ELR (cell line): Measurements from ENCODE around the gene SDC1.
A peak's percentile ranks its signal among the peaks of the same experiment; 100 is the strongest.

Experiments used
- DNase-seq: peaks from one replicate; pipeline ENCODE4 v3.0.0-alpha.2; 2015; ENCODE audit warnings: low read depth

The SDC1 gene

DNA sequence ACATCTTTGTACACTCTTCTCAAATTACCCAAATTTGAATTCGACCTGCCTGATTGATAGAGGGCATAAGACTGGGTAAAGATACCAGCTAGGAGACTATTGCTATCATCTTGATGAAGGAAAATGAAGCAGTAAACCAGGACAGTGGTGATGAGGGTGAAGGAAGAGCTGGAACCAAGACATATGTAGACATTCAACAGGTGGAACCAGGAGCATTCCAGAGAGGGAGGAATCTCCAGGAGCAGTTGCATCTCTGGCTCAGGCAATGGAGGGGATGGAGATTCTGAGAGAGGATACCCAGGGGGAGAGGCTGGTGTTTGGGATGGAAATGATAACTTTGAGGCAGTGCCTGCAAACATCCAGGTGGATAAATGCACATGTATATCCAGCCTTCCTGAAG lies 41.6 kb downstream of the SDC1 start:
- no peak for DNase-seq

DNA sequence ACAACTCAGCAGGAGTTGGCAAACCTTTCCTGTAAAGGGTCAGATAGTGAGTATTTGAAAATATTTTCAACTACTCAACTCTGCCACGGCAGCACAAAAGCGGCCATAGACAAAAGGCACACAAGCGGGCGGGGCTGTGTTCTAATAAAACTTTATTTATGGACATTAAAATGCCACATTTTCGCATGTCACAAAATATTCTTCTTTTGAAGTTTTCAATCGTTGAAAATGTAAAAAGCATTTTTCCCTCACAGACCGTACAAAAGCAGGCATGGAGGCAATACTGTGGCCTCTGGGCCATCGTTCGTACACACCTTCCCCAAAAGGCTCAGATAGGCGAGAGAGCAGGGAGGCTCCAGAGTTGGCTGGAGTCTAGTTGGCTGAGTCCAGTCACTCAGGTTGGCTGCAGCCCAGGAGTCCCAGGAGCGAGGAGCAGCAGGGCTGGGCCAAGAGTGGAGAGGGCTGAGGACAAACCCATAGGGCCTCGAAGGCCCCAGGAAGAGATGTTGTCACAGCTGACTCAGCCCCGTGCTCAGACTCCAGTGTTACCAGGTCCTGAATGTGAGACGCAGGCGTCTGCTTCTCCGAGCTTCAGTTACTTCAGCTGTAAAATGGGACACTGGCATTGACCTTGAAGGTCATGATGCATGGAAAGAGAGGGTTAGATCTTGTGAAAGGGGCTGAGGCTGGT lies 42.5 kb downstream of the SDC1 start:
- peak; percentile 95 for DNase-seq

DNA sequence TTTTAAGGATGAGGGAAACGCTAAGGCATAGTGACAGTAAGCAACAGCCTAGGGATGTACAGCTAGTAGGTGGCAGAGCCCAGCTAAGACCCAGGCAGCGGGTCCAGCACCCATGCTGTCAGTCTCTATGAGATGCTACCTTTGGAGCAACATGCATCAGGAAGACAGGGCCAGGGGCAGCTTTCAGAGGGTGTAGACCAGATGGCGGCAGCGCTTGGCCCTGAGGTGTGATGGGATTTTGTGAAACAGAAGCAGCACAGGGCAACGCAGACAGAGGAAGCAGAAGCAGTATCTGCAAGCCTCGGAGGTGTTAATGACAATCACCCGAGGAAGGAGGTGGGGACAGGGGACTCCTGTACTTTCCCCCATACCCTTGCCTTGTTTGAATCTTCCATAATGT lies 43.2 kb downstream of the SDC1 start:
- no peak for DNase-seq

DNA sequence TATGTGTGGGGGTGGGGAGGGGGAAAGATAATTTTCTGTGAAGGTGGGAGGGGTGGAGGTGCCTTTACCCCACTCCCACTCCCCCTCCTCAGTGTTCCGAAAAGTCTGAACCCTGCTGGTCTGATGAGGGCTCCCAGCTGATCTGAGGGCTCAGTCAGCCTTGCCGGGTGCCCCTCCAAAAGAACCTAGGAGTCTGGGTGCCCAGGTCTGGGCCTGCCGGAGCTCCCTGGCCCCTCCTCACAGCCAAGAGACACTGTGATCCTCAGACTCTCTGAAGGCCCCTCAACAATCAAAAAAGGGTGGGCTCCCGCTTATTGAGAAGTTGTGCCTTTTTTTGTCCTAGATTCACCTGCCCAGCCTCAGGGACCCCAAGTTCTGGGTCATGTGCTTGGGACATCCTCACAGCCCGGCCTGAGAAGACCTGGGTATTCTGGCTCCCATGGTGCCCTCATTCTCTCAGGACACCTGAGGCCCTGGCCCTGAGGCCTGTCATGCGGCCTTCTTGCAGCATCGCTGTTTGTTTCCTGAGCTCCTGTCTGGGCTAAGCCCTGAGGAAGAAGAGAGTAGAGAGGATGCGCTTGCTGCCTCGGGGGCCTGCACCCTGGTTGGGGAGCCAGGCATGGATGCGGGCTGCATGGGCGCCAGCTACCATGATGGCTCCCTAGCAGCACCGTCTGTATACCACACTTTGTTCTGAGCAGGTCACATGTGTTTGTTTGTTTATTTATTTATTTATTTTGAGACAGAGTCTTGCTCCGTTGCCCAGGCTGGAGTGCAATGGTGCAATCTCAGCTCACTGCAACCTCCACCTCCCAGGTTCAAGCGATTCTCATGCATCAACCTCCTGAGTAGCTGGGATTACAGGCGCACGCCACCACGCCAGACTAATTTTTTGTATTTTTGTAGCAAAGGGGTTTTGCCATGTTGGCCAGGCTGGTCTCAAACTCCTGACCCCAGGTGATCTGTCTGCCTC lies 44.0 kb downstream of the SDC1 start:
- DNase-seq, result no peak

DNA sequence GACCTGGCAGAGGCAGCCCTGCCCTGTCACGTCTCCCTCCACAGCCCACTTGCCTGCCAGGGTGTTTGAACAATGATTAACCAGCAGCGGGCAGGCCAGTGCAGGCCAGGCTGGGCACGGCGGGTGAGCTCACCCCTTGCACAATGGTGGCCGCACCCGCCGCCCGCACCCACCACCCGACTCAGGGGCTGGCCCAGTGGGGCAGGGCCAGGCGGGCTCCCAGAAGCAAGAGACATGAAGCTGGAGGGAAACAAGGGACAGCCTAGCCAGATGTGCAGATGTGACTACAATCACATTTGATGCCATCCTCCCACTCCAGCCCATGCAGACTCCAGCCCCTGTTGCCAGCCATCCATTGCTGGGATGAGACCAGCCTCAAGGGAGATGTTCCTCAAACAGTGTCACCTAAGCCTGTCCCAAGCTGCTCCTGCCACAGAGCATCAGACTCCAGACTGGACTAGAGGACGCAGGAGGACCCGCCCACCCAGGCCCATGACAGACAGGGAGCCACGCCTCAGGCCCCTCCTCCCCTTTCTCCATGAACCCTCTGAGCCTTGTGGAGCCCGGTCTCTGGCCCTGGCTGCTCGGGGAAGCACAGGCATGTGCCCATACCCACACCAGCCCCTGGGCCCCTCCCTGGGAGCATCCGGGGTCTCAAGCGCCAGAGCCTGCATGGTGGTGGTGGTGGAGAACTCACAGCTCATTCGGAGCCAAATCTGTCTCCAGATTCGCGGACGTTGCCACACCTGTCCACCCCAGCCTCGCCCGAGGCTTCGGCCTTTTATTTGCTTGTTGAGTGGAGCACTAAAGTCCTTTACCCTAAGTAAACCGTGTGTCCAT lies 45.0 kb downstream of the SDC1 start:
- DNase-seq, result no peak

DNA sequence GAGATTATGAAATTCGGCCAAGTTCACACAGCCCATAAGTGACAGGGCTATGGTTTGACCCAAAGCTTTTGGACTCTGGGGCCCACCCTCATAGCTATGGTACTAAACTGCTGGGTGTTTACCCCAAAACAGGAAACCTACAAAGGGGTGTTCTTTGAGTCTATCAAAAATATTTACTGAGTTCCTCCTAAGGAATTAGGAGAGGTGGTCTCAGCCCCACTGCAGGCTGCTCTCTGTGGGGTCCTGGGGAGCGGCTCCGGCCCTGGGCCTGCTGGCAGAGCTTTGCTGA lies 45.5 kb downstream of the SDC1 start:
- DNase-seq, result no peak

DNA sequence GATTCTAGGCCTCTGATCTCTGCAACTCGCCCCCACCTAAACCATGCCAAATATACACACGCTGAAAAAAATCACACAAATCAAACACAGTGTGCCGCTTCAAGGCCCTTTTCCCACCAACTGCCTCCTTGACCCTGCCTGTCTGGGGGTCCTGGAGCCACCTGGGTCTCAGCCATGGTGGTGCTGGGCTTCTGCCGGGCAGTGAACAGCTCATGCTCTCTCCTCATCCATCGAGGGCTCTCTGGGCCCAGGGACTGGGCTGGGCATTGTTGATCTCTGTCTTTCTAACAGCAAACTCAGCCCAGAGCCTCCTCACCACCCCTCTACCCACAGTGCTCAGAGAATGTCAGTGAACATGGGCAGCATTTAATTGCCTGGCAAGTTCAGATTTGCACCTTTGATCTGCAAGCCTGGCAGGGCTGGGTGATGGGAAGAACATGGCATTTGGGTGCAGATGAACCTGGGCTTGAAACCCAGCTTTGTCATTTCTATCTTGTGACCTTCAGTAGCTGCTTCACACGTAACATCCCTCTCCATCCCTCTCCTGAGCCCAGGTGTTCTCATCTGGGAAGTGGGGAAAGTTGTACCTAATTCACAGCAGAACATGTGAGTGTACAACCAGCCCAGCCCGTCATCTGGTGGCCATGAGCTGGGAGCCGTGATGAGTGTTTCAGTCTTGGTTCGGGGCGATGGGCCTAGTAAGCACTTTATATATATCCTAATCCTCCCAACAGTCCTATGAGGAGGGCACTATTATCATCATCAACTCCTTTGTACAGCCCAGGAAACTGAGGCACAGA lies 46.1 kb downstream of the SDC1 start:
- no peak for DNase-seq

DNA sequence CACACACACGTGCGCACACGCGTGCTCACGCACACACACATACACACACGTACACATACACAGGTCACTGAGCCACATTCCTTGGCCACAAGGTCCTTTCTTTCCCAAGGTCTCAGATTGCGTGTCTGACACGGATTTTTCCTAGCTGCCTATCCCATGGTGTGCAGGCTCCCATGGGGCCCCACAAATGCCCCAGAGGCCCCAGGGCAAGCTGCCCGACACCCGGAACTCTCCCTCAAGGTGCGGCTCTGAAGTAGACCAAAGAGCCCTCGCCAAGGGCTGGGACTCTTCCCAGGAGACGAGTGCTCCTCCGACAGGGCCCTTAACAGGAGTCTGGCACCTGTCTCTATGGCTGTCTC lies 46.7 kb downstream of the SDC1 start:
- no peak for DNase-seq

DNA sequence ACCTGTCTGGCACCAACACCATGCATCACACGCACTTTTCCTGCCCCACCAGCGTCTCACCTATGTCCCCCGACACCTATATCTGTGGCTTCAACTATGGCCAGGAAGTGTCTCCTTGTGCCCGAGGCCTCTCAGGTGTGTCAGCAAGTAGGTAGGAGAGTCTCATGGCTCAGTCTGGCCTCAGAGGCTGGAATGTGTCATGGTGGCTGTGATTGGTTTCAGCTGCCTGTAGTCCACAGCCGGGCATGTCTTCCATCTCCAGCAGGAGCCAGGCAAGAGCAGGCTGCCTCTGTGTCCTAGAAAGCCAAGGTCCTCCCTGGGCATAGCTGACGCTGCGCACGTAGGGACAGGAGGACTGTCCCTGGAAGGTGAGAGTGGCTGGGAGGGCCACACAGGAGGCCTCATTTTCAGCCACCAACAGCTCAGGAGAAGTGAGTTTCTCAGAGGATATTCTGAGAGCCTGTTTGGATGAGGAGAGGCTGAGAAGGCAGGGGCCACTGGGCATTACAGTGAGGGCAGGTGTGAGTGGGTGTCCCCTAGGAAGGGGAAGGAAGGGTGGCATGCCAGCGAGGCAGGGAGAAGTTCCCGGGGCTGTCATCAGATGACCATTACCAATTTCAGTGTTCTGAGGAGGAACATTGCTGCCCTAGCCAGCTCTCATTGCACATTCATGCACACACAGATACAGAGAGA lies 47.2 kb downstream of the SDC1 start:
- DNase-seq, result no peak

DNA sequence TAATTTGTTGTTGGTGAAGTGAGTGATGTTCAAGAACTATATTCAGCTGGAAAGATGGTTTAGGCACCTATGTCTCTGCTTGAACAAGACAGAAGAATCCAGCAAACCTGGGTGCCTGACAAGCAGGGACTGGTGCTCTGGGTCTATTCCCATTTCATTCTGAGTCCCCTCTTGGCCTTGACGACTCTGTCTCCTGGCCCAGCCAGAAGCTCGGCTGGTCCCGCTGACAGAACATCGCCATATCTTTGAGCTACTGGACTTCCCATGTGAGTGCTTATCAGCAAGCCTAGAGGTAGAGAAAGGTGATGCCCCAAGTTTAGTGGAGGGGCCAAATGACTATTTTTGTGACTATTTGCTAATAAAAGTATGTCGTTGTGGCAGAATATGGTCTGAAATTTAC lies 48.2 kb downstream of the SDC1 start:
- DNase-seq, result no peak

DNA sequence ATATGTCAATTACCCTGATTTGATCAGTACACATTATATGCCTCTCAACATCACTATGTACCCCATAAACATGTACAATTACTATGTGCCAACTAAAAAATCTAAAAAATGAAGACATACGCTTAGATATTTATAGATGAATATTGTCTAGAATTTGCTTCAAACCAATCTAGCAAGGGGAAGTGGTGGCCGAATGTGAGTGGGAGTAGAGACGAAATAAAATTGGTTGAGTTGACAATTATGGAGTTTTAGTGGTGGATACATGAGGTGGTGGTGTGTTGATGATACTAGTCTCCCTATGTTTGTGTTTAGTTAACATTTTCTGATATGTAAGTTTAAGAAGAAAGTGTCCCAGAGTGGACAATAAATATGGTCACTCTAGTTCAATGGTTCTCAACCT lies 49.0 kb downstream of the SDC1 start:
- DNase-seq, result no peak

DNA sequence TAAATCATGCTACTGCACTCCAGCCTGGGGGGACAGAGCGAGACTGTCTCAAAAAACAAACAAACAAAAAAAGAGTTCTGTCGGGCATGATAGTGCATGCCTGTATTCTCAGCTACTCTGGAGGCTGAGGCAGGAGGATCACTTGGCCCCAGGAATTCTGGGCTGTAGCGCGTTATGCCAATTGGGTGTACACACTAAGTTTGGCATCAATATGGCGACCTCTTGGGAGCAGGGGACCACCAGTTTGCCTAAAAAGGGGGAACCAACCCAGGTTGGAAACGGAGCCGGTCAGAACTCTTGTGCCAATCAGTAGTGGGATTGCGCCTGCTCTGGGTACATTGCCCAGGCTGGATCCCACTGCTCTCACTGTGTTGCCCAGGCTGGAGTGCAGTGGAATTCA lies 49.7 kb downstream of the SDC1 start:
- no peak for DNase-seq

DNA sequence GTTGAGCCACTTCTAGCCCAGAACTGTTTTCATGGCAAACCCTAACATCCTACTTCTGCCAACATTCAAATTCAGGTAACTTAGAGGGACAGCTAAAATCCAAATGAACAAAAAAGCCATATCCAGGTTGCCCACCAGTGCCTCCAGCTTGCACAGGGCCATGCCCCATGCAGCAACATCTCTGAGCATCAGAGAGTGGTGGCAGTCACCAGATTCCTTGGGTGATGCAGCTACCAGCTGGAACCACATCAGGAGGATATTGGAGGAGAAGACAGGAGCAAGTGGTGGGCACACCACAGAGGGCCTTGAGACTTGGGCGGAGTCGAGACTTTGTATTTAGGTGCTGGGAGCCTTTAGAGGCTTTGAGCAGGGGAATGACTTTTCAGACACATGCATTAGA lies 50.5 kb downstream of the SDC1 start:
- DNase-seq, result no peak

DNA sequence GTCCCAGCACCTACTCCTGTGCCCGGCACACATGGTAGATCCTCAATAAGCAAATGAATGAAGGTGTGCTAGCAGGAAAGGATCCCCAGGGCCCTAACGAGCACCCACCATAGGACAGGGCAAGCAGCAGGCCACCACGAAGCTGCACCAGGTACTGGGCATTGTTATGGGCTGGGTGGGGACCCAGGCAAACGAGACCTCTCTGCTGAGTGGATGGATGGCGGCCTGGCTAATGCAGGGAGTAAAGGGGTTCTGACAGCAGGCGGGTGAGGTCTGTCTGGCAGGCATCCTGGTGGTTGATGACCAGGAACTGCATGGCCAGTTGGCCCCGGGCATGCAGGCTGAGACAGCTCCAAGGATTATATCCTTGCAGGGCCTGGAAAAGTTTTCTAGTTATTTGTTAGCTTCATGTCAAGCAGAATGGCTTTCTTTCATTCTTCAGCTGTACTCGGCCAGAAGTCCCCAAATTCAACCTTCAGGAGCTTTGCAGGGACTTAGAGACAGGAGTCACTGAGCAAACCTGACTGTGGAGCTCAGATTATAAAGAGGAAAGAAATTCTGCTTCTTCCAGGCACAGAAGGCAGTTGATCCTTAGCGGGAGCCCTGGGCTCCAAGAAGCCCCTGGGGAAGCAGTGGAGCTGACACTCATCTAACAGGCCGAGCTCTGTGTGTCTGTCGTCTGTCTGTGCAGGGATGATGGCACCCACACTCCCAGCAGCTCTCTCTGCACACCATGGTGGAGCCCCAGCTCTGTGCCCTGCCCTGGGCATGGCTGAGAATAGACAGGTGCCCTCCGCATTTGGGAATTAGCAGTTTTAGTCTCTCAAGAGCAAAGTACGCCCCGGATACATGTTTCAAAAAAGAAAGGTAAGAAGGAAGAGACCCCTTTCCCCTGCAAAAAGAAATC lies 51.2 kb downstream of the SDC1 start:
- DNase-seq, result no peak

DNA sequence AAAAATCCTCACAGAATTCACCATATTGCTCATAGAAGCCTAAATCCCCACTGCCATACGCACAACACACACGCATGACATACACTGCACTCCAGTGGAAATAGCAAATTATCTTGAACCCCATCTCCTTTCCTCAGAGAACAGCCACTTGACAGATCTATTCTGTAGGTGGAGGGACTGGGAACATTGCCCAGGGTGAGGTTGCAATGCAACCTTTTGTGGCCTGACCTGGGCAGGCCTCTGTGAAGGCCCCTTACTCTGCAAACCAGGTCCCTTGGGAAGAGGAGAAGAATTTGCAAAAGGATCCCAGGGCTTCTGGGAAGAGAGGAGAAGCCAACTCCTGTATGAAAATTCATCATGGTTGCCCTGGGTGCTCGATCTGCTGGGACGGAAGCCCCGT lies 51.9 kb downstream of the SDC1 start:
- no peak for DNase-seq

DNA sequence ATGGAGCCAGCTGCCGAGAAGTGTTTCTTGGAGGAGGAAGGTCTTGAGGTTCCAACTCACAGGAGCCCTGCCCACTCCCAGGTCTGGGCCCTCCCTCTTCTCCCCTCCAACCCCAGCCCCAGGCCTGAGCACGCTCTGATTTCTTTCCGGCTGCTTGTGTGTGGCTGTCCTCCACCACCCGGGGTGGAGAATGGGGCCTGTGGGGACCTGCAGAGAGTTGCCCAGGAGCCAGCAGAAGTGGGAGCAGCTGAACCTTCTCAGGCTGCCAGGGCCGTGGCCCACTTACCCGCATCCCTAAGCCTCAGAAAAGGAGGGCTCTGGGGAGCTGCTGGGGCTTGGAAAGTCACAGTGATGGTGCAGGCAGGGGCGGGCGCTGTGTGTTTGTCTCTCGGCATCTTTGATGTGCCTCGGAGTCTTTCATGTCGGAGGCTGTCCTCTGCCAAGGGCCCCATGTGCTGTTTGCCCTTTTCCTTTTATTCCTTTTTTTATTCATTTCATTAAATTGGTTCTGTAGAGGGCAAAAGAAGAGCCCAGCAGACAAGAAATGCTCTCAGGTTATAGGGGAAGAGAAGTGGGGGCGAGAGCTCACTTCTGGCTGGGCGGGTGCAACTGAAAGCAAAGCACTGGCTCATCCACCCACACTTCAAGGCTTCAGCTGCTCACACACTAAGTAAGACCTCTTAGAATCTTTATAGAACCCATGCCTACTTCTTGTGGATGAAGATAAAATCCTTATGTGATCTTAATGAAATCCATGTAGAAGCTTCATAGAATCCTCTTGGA lies 52.5 kb downstream of the SDC1 start:
- no peak for DNase-seq

DNA sequence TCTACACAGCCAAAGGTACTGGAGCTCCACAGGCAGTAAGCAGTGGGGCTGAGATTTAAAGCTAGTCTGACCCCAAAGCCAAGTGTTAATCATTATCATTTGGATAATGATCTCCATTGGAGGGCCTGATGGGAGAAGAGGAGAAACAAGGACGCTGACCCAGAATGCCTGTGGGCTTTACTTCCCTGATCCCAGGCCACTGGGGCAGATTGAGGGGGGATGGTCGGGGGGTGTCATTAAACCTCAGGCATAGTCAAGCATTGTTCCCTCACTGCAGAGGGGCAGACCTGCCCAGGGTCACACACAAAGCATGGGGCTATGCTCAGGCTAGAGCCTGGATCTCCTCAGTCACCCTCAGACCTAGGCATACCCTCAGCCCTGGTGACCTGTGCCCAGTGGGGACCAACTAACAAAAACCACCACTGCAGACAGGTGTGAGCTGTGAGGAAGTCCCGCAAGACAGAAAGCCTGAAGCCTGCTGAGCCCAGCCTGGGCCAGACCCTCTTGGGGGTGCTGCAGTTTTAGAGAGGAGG lies 53.4 kb downstream of the SDC1 start:
- no peak for DNase-seq

DNA sequence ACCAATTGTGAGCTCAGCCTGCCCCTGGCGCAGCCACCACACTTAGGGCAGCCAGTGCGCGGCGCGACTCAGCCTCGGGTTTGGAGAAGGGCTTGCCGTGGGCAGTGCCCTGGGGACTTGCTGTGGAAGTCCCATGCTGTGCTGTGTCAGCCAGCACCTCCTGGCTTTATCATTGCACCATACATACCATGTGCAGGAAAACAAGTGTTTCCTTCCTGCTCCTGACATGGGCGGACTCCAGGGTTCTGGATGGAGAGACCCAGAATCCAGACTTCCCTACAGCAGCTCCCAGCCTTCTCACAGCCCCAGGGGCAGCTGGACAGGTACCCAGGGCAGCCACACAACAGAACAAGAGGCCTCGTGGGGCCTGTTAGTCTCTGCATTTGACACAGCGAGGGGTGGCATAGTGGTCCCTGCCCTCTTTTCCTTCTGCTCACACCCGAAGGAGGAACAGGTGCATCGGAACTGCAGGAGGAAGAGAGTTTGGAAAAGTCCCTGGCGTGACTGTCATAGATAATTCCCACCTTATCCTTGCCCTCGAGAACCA lies 54.2 kb downstream of the SDC1 start:
- DNase-seq, result no peak
